Measurements from ENCODE around the gene UGT2B10. TPM values are rescaled to one million over a fixed set of nuclear protein-coding genes. Genes with fewer than 3 reads are reported as not detected.

UGT2B10 gene
- polyA plus RNA-seq, 1 donor: not detected

DNA sequence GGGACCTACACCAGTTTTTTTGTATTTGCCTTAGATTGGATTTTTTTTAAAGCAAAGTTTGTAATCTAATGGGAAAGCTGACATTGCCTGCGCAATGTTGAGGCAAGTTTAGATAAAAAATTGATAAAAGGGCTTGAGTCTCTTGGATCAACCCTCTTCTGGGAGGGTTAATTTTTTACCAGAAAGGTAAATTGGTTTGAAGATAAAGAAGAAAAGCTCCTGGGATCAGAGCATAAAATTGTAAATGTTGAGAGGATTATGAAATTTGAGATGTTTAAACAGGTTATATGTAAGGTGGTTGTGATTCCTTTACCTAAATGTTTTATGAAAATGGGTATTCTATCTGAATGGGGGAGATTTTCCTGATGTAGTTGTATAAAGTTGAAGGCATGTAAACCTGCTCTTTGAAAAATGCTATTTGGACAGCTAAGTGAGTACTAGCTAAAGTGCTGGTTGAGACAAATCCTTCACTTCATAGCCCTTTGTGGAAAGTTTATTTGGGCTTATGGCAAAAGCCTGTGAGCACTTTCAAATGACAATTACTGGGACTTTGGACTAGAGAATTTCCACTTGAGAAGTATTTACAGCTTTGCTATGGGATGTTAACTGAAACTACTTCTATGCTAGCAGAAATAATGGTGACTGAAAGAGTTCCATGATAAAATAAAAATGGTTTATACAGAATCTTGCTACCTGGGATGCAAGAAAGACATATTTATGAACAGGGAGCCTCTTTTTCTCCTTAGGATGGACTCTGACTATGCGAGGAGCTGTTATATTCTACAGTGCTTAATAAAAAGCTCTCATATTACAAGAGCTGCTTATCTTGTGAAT lies 56.2 kb downstream of the UGT2B10 start:
- no peak for DNase-seq (ENCODE audit: low read depth)

DNA sequence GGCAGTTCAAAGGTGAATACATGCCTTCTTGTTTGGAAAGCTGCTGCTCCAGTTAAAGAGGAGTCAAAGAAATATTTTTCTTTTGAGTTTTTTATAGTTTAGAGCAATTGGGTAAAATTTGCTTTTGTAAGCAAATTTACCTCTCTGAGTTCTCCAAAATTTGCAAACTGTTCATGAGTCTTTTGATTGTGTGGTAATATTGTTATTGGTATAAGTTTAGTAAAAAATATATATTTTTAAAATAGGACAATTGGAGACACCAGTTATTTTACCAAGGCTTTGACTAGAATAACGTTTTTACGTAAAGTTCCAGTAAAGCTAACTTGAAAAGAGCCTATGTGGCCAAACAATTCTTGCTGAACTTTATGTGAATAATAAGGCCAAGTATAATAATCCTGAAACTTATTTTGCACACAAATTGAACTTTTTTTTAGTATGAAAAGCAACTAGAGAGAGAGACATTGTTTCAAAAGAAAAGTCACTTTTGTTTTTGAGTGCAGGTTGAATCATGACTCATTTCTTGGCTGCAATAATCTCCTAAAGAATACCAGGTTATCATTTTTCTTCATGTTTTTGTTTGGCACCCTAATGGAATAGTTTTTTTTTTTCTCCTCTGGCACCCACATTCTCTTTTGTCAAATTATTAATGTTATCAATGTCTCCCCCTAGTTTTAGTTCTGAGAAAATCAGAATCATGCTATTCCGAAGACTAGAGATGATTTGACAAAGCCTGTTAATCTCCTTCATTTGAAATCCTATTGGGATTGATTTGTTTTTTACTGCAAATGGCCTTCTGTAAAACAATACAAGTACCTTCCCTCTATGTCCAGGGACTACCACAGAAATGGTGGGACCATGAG lies 57.1 kb downstream of the UGT2B10 start:
- DNase-seq (ENCODE audit: low read depth): no peak

DNA sequence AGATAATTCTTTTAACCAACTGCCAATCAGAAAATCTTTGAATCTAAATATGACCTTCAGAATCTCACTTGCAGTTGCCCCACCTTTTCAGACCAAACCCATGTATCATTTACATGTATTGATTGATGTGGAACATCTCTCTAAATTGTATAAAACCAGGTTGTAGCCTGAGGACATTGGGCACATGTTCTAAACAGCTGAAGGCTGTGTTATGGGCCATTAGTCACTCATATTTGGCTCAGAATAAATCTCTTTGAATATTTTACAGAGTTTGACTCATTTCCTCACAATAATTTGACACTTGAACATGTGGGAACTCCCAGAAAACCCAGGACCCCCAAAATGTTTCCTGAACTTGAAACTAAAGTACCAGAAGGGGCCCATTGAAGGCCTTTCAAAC lies 58.7 kb downstream of the UGT2B10 start:
- no peak for DNase-seq (ENCODE audit: low read depth)

DNA sequence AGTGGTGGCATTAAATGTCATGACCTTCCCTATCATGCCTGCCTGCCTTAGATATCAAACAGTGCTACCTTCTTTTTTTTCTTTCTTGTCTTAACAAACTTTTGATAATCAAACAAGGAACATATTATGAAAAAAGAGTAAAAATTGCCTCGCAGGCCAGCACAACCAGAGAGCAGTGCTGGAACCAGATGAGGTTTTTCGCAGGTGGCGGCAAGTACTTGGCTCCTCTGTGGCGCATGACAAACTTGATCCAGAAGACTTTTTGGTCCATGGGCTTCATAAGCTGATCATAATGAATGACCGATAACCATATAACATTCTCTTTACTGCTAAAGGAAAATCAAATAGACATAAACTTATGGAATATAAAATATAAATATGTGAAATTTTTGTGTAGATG lies 61.8 kb downstream of the UGT2B10 start:
- no peak for DNase-seq (ENCODE audit: low read depth)

DNA sequence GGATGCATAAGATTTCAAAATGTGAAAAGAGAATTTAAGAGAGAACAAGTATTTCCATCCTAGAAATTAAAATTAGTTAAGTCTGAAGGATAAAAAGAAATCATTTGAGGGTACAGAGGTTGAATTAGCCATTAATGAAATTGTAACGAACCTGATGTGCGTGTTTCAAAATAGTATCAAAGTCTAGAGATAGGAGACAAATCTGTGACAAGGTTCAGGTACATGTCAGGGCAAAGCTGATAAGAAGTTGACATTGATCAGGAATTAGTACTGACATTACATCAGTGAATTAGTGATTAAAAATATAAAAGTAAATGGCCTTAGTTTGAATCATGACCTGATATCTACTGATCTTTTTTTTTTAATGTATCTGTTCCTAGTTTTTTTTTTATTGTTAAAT lies 62.3 kb downstream of the UGT2B10 start:
- no peak for DNase-seq (ENCODE audit: low read depth)

Other genes starting within 250 kb of the UGT2B10 start
- not detected for gene UGT2B17, start 239.7 kb upstream of the UGT2B10 start, polyA plus RNA-seq (ENCODE audit: insufficient read length)
- gene UGT2B15, start 145.3 kb upstream of the UGT2B10 start, polyA plus RNA-seq (ENCODE audit: insufficient read length): not detected
- gene UGT2A3, start 135.8 kb downstream of the UGT2B10 start, polyA plus RNA-seq (ENCODE audit: insufficient read length): not detected